IMR-90 (cell line): ENCODE data around the gene RIOK1. TPM values are rescaled to one million over a fixed set of nuclear protein-coding genes. Genes with fewer than 3 reads are reported as not detected.

Experiments used
- ATAC-seq: fragments of 200-7000 bp; cut with Tn5 transposase; 2 replicates; pipeline ENCODE4 v1.9.1; 2020; ENCODE audit warnings: low read depth, mild to moderate bottlenecking, moderate library complexity
- BruUV-seq: library from RNA; stranded (reverse); fragments of 400-500 nt; replicated peaks from 2 replicates; lab custom pipeline; 2021; lab: Mats Ljungman, UMichigan
- CTCF ChIA-PET: fragments of 300-600 bp; formaldehyde crosslinking; extraction: SDS; loops from one replicate; lab custom pipeline; 2021; ENCODE audit warnings: antibody characterized with exemption; lab: Yijun Ruan, JAX
- POLR2A ChIA-PET: fragments of 300-600 bp; sonication (Branson Sonifier 250); formaldehyde crosslinking; loops from one replicate; lab custom pipeline; 2022; ENCODE audit warnings: antibody characterized with exemption; ENCODE audit not compliant: unreplicated experiment; lab: Charles Lee
- DNase-seq: peaks from one replicate; pipeline ENCODE4 v3.0.0; 2013
- H2AFZ ChIP-seq: replicated peaks from 2 replicates; pipeline ENCODE3; 2013; ENCODE audit warnings: low read length, mild to moderate bottlenecking; ENCODE audit not compliant: poor library complexity
- H2AK5ac ChIP-seq: 2 replicates; pipeline ENCODE4 v1.6.1; 2013; ENCODE audit warnings: low read depth, low read length, inconsistent platforms
- H2AK9ac ChIP-seq: replicated peaks from 2 replicates; pipeline ENCODE3; 2013; ENCODE audit warnings: mild to moderate bottlenecking, low read depth, low read length, moderate library complexity; ENCODE audit not compliant: poor library complexity
- H2BK120ac ChIP-seq: 2 replicates; pipeline ENCODE4 v1.6.1; 2013; ENCODE audit warnings: low read depth, low read length, inconsistent platforms
- H2BK15ac ChIP-seq: 3 replicates; pipeline ENCODE4 v1.6.1; 2013; ENCODE audit warnings: low read depth, low read length, inconsistent platforms
- H2BK20ac ChIP-seq: 2 replicates; pipeline ENCODE4 v1.6.1; 2013; ENCODE audit warnings: low read depth, mild to moderate bottlenecking, inconsistent platforms, low read length, moderate library complexity
- H2BK5ac ChIP-seq: 2 replicates; pipeline ENCODE4 v1.6.1; 2013; ENCODE audit warnings: mild to moderate bottlenecking, low read depth, low read length, inconsistent platforms; ENCODE audit not compliant: poor library complexity, severe bottlenecking
- H3K14ac ChIP-seq: replicated peaks from 2 replicates; pipeline ENCODE4 v1.6.1; 2013; ENCODE audit warnings: low read depth, low read length, inconsistent platforms
- H3K18ac ChIP-seq: 2 replicates; pipeline ENCODE4 v1.6.1; 2013; ENCODE audit warnings: low read depth, low read length, control low read depth
- H3K23ac ChIP-seq: 2 replicates; pipeline ENCODE4 v1.6.1; 2013; ENCODE audit warnings: low read depth, low read length, inconsistent platforms
- H3K27ac ChIP-seq: 2 replicates; pipeline ENCODE4 v1.5.1; 2013; ENCODE audit warnings: mild to moderate bottlenecking, control low read depth, low read length; ENCODE audit not compliant: insufficient read depth
- H3K27me3 ChIP-seq: 2 replicates; pipeline ENCODE4 v1.6.1; 2013; ENCODE audit warnings: low read length; ENCODE audit not compliant: control insufficient read depth, insufficient read depth
- H3K36me3 ChIP-seq: 2 replicates; pipeline ENCODE4 v1.6.1; 2013; ENCODE audit warnings: low read length, mixed read lengths; ENCODE audit not compliant: control insufficient read depth, insufficient read depth
- H3K4ac ChIP-seq: 2 replicates; pipeline ENCODE4 v1.6.1; 2013; ENCODE audit warnings: low read depth, low read length, inconsistent platforms
- H3K4me1 ChIP-seq: 2 replicates; pipeline ENCODE4 v1.6.1; 2013; ENCODE audit warnings: low read length, mixed read lengths; ENCODE audit not compliant: control insufficient read depth, insufficient read depth
- H3K4me2 ChIP-seq: 2 replicates; pipeline ENCODE4 v1.6.1; 2013; ENCODE audit warnings: low read depth, mild to moderate bottlenecking, control low read depth, low read length, moderate library complexity
- H3K4me3 ChIP-seq: 2 replicates; pipeline ENCODE4 v1.5.1; 2013; ENCODE audit warnings: low read depth, mild to moderate bottlenecking, control low read depth, low read length, moderate library complexity; ENCODE audit not compliant: insufficient read depth
- H3K56ac ChIP-seq: 2 replicates; pipeline ENCODE4 v1.6.1; 2013; ENCODE audit warnings: low read length, inconsistent platforms; ENCODE audit not compliant: insufficient read depth; ENCODE audit errors: extremely low read depth
- H3K79me1 ChIP-seq, 2 experiments: 2 replicates each; pipeline ENCODE4 v1.6.1; 2013; ENCODE audit warnings: low read length in 2 of 2, inconsistent platforms in 1 of 2, low read depth in 1 of 2
- H3K9ac ChIP-seq: 2 replicates; pipeline ENCODE4 v1.6.1; 2013; ENCODE audit warnings: low read depth, low read length, control low read depth
- H3K9me1 ChIP-seq: 2 replicates; pipeline ENCODE4 v1.6.1; 2013; ENCODE audit warnings: low read length, inconsistent platforms; ENCODE audit not compliant: insufficient read depth
- H3K9me3 ChIP-seq: 2 replicates; pipeline ENCODE4 v1.6.1; 2013; ENCODE audit warnings: low read length; ENCODE audit not compliant: control insufficient read depth, insufficient read depth
- H4K20me1 ChIP-seq: 2 replicates; pipeline ENCODE4 v1.6.1; 2013; ENCODE audit warnings: low read length, inconsistent platforms; ENCODE audit not compliant: insufficient read depth
- H4K5ac ChIP-seq: 2 replicates; pipeline ENCODE4 v1.6.1; 2013; ENCODE audit warnings: mild to moderate bottlenecking, low read depth, low read length, control low read depth
- H4K8ac ChIP-seq, 2 experiments: 2 replicates each; pipeline ENCODE4 v1.6.1; 2013; ENCODE audit warnings: low read depth in 2 of 2, low read length in 2 of 2, control low read depth in 1 of 2, inconsistent platforms in 1 of 2
- H4K91ac ChIP-seq: 2 replicates; pipeline ENCODE4 v1.6.1; 2013; ENCODE audit warnings: low read depth, low read length, inconsistent platforms; ENCODE audit not compliant: insufficient read depth
- BHLHE40 ChIP-seq: fragments of 150-350 bp; IDR thresholded peaks from 2 replicates; pipeline ENCODE4 v1.6.1; 2016; ENCODE audit warnings: mild to moderate bottlenecking, low read depth, low read length
- CEBPB ChIP-seq: IDR thresholded peaks from 2 replicates; pipeline ENCODE4 v1.6.1; 2012; ENCODE audit warnings: low read depth, low read length, improper control_type of control experiment
- CTCF ChIP-seq: conservative IDR thresholded peaks from 2 replicates; pipeline ENCODE4 v1.5.1; 2012; ENCODE audit warnings: mild to moderate bottlenecking, low read depth, low read length, improper control_type of control experiment
- FOS ChIP-seq: fragments of 150-350 bp; IDR thresholded peaks from 2 replicates; pipeline ENCODE4 v1.6.1; 2016; ENCODE audit warnings: low read depth, low read length
- MAZ ChIP-seq: IDR thresholded peaks from 2 replicates; pipeline ENCODE4 v1.6.1; 2012; ENCODE audit warnings: low read depth, mild to moderate bottlenecking, low read length, improper control_type of control experiment, moderate library complexity, borderline replicate concordance
- MXI1 ChIP-seq: IDR thresholded peaks from 2 replicates; pipeline ENCODE4 v1.6.1; 2012; ENCODE audit warnings: low read depth, mild to moderate bottlenecking, low read length, moderate library complexity, borderline replicate concordance
- POLR2A ChIP-seq: IDR thresholded peaks from 2 replicates; pipeline ENCODE4 v1.6.1; 2012; ENCODE audit warnings: mild to moderate bottlenecking, low read depth, low read length
- RAD21 ChIP-seq: IDR thresholded peaks from 2 replicates; pipeline ENCODE4 v1.6.1; 2012; ENCODE audit warnings: low read length, improper control_type of control experiment
- RCOR1 ChIP-seq: IDR thresholded peaks from 2 replicates; pipeline ENCODE4 v1.6.1; 2012; ENCODE audit warnings: mild to moderate bottlenecking, low read length, improper control_type of control experiment; ENCODE audit not compliant: insufficient replicate concordance
- SMC3 ChIP-seq: fragments of 150-350 bp; IDR thresholded peaks from 2 replicates; pipeline ENCODE4 v1.6.1; 2016; ENCODE audit warnings: low read depth, mild to moderate bottlenecking, antibody characterized with exemption, low read length, moderate library complexity
- WGBS, 2 experiments: methylation state at CpG; one replicate each; pipeline versions ENCODE4 v1.1.5 to v1.1.7; 2013; ENCODE audit warnings: missing lambda C conversion rate in 2 of 2; ENCODE audit not compliant: insufficient read length in 1 of 2; ENCODE audit errors: extremely low coverage in 2 of 2; 5-methylcytosine and 5-hydroxymethylcytosine counted together
- dilution Hi-C: fragments of 300-500 bp; cut with HindIII; formaldehyde crosslinking; loops from one replicate; pipeline ENCODE4 v1.14.3; 2018; ENCODE audit warnings: low sequenced_read_pairs; ENCODE audit not compliant: unreplicated experiment
- in situ Hi-C: fragments of 300-500 bp; cut with MboI; formaldehyde crosslinking; loops from 3 replicates; pipeline ENCODE4 v1.14.3; 2019; ENCODE audit warnings: low sequenced_read_pairs, inconsistent platforms, mixed read lengths
- intact Hi-C: fragments of 100-400 bp; cut with micrococcal nuclease; formaldehyde crosslinking; loops from 2 replicates; pipeline ENCODE4 v1.10.0; 2022
- polyA plus RNA-seq, 3 experiments: library from polyadenylated mRNA; depleted of rRNA; stranded (reverse); fragments of >200 nt; gene quantifications; 2 replicates each; pipeline ENCODE4 v1.2.3, GENCODE V29; 2012; ENCODE audit warnings: low replicate concordance in 1 of 3
- total RNA-seq: library from RNA; depleted of rRNA; stranded (reverse); fragments of >200 nt; gene quantifications from 2 replicates; pipeline ENCODE4 v1.2.3, GENCODE V29; 2012

The RIOK1 gene
- total and polyA plus RNA-seq, 2 of the 4 experiments (the other 2 are of a cell fraction): 17.0 to 17.8 TPM

DNA sequence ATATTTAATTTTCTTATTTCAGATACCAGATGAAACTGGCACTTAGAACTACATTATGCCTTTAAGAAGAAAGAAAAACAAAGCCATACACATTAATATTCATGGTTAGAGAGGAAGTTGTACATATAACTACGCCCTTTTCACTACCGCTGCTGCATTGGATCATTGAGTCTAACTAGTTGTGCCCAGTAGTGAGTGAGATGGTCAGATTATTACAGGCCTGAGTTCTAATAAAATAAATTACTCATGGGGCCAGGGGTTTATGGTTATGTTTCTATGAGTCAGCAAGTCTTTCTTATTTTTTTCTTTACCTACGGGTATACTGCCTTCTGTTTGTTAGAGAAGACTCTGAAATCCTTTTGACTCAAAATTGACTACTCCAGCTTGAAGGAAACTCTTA lies 11.5 kb downstream of the RIOK1 start:
- no peak overlapping the region for H2BK15ac ChIP-seq
- H3K27ac ChIP-seq: no peak overlapping the region
- no peak overlapping the region for H4K5ac ChIP-seq
- dilution Hi-C loops (no loop called here), intact Hi-C loops (no loop called here), in situ Hi-C loops (loop anchor here (10.0 kb wide), 2 partner anchors 116 to 184 kb away; no protein-coding TSS in a partner anchor)
- H2AK9ac ChIP-seq: no peak overlapping the region
- no peaks in the 10 kb centered on the region for H4K20me1 ChIP-seq
- BruUV-seq: no TSS peak
- H3K9me1 ChIP-seq: no peaks in the 10 kb centered on the region
- no peak overlapping the region for H4K8ac ChIP-seq
- H2AK5ac ChIP-seq: no peak overlapping the region
- no peak overlapping the region for H3K56ac ChIP-seq
- H3K36me3 ChIP-seq: peaks cover 23% of the 10 kb centered on the region
- H3K18ac ChIP-seq: no peak overlapping the region
- no peak overlapping the region for H3K9ac ChIP-seq
- peaks cover 3% of the 10 kb centered on the region in 2 experiments; a peak in 2 of 4 replicates for H3K79me1 ChIP-seq
- DNase-seq (peak; percentile 25), ATAC-seq (no peak)
- POLR2A ChIA-PET: no interaction called here
- H2BK20ac ChIP-seq: no peak overlapping the region
- no peak overlapping the region for H3K14ac ChIP-seq
- H3K4me1 ChIP-seq: no peaks in the 10 kb centered on the region
- TF ChIP-seq SMC3 (no peak), CEBPB (no peak), RCOR1 (no peak), MAZ (no peak), MXI1 (no peak), POLR2A (no peak), CTCF (no peak), FOS (no peak), BHLHE40 (no peak), RAD21 (no peak)
- H4K91ac ChIP-seq: no peak overlapping the region
- no peak overlapping the region for H3K23ac ChIP-seq
- no peaks in the 10 kb centered on the region for H3K9me3 ChIP-seq
- CTCF ChIA-PET: interaction anchor here (0.7 to 0.8 kb wide), 3 partner anchors 8 to 247 kb away, joined by 3 to 5 read pairs (median 3); no protein-coding TSS in a partner anchor
- no peak overlapping the region for H2BK120ac ChIP-seq
- no peak overlapping the region for H2AFZ ChIP-seq
- H3K4me2 ChIP-seq: no peak overlapping the region
- H2BK5ac ChIP-seq: no peak overlapping the region
- WGBS, 2 experiments: no CpG with 5 or more reads among the region's 3 CpGs
- no peaks in the 10 kb centered on the region for H3K27me3 ChIP-seq
- H3K4ac ChIP-seq: no peak overlapping the region
- H3K4me3 ChIP-seq: no peak overlapping the region
